Suprapubic skin (tissue), 4 donors: ENCODE results near the gene DNAH12. TPM values are rescaled to one million over a fixed set of nuclear protein-coding genes. Genes with fewer than 3 reads are reported as not detected.
A peak's percentile ranks its signal among the peaks of the same experiment; 100 is the strongest.

Source experiments
- DNase-seq, 2 donors: peaks; one replicate each; pipeline ENCODE4 v3.0.0-alpha.2; 2019; ENCODE audit warnings: low spot score in 2 of 2
- H3K27ac ChIP-seq: fragments of 200-600 bp; sonication (generic); one replicate; pipeline ENCODE4 v1.5.1; 2019
- H3K27me3 ChIP-seq: fragments of 200-600 bp; sonication (generic); one replicate; pipeline ENCODE4 v1.5.1; 2019
- H3K36me3 ChIP-seq: fragments of 200-600 bp; sonication (generic); one replicate; pipeline ENCODE4 v1.5.1; 2019
- H3K4me1 ChIP-seq: fragments of 200-600 bp; sonication (generic); one replicate; pipeline ENCODE4 v1.5.1; 2019
- H3K4me3 ChIP-seq: fragments of 200-600 bp; sonication (generic); one replicate; pipeline ENCODE4 v1.5.1; 2019; ENCODE audit warnings: mild to moderate bottlenecking
- H3K9me3 ChIP-seq: fragments of 200-600 bp; sonication (generic); one replicate; pipeline ENCODE4 v1.5.1; 2019
- EP300 ChIP-seq: sonication (generic); formaldehyde crosslinking; IDR thresholded peaks from one replicate; pipeline ENCODE4 v1.6.1; 2017; ENCODE audit warnings: antibody characterized with exemption
- POLR2A ChIP-seq, 2 donors: fragments of 450-650 bp; IDR thresholded peaks; one replicate each; pipeline ENCODE4 v1.6.1; 2017; ENCODE audit warnings: antibody characterized with exemption in 2 of 2, mild to moderate bottlenecking in 2 of 2, moderate library complexity in 2 of 2
- POLR2AphosphoS5 ChIP-seq, 3 donors: sonication (generic); formaldehyde crosslinking; IDR thresholded peaks; one replicate each; pipeline ENCODE4 v1.6.1; 2017; ENCODE audit warnings: antibody characterized with exemption in 3 of 3
- WGBS: methylation state at CpG from one replicate; pipeline ENCODE4 v1.1.5; 2018; 5-methylcytosine and 5-hydroxymethylcytosine counted together
- total RNA-seq, 4 donors: library from RNA; depleted of rRNA; stranded (reverse); fragments of >200 nt; gene quantifications; one replicate each; pipeline ENCODE4 v1.1.0, GENCODE V29; 2016
- TF ChIP-seq, protein P1 (sequence below), 2 donors: fragments of 200-600 bp in 1 of 2; fragments of 450-650 bp in 1 of 2; sonication (generic) in 1 of 2; IDR thresholded peaks; one replicate each; pipeline ENCODE4 v1.5.1; 2016 to 2019; ENCODE audit warnings: antibody characterized with exemption in 2 of 2, mild to moderate bottlenecking in 1 of 2, moderate library complexity in 1 of 2

The DNAH12 gene
- total RNA-seq, 4 donors from 2014 or later: 0.73 TPM; not detected in 3

DNA sequence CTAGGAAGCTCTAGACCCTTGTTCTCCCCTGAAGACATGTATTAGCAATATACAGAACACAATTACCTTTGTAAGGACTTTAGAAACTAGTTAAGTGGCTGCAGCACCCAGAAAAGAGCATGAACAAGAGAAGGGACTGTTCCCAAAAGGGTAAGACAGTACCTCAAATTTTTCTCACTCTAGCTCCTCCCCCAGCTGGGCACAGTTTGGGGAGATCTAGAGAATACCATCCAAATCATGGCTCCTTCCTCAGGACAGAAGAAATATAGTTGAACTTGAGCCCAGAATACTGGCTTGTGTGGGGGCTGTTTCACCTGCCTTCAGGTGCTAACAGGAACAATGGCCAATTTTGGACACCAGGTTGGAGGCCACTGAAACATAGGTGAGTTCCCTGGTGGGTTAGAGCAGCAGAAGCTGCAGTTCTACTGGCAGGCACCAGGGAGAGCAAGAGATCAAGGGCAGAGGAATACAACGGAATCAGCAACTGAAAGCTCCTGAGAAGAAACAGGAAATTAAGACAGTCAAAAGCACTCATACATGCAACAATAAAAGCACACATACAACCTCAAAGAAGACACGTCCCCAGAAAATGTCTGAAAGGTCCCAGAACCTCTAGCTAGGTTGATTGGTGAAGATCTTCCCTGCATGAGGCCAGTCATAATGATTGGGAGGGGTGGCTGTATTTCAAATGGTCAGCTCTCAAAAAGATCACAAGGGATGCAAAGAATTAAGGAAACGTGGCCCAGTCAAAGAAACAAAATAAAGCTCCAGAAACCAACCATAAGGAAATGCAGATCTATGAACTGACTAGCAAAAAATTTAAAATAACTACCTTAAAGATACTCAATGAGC is 146.7 kb downstream of the DNAH12 start:
- Histone ChIP-seq H3K36me3 (no peaks in the 10 kb centered on the region), H3K4me3 (peak overlapping the region; percentile 7), H3K27me3 (no peaks in the 10 kb centered on the region), H3K9me3 (no peaks in the 10 kb centered on the region), H3K27ac (no peak overlapping the region), H3K4me1 (no peaks in the 10 kb centered on the region)
- DNase-seq: no peak
- WGBS: 11% methylated on average over 3 of the region's 3 CpGs
- TF ChIP-seq, protein P1, sequence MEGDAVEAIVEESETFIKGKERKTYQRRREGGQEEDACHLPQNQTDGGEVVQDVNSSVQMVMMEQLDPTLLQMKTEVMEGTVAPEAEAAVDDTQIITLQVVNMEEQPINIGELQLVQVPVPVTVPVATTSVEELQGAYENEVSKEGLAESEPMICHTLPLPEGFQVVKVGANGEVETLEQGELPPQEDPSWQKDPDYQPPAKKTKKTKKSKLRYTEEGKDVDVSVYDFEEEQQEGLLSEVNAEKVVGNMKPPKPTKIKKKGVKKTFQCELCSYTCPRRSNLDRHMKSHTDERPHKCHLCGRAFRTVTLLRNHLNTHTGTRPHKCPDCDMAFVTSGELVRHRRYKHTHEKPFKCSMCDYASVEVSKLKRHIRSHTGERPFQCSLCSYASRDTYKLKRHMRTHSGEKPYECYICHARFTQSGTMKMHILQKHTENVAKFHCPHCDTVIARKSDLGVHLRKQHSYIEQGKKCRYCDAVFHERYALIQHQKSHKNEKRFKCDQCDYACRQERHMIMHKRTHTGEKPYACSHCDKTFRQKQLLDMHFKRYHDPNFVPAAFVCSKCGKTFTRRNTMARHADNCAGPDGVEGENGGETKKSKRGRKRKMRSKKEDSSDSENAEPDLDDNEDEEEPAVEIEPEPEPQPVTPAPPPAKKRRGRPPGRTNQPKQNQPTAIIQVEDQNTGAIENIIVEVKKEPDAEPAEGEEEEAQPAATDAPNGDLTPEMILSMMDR (IDR thresholded peaks at IDR 0.05): peak; percentile 47 to 85
- TF ChIP-seq EP300: no peak

DNA sequence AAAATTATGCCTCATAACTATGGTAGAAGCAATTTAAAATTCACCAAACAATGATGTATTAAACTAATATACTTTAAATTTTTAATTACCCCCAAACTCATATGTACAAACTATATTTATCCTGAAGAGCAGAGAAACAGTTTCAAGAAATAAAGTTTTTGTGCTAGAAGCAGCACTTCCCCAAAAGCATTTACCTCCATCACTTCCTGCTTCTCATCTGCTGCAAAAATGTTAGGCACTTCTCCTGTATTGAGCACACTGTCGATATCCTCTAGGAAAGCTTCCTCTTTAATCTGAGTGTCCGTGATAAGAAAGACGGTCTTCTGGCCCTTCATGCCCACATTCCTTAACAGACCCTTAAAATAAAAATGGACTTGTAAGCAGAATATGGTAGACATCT is 150.2 kb downstream of the DNAH12 start:
- H3K9me3 ChIP-seq: no peaks in the 10 kb centered on the region
- WGBS: 56% methylated on average over 3 of the region's 3 CpGs
- H3K27ac ChIP-seq: no peak overlapping the region
- TF ChIP-seq POLR2A (IDR thresholded peaks at IDR 0.05) (no peak), POLR2AphosphoS5 (IDR thresholded peaks at IDR 0.05) (no peak), EP300 (no peak)
- TF ChIP-seq, protein P1 (IDR thresholded peaks at IDR 0.05): no peak
- H3K36me3 ChIP-seq: no peaks in the 10 kb centered on the region
- no peaks in the 10 kb centered on the region for H3K4me1 ChIP-seq
- no peak for DNase-seq
- H3K4me3 ChIP-seq: no peak overlapping the region
- no peaks in the 10 kb centered on the region for H3K27me3 ChIP-seq

DNA sequence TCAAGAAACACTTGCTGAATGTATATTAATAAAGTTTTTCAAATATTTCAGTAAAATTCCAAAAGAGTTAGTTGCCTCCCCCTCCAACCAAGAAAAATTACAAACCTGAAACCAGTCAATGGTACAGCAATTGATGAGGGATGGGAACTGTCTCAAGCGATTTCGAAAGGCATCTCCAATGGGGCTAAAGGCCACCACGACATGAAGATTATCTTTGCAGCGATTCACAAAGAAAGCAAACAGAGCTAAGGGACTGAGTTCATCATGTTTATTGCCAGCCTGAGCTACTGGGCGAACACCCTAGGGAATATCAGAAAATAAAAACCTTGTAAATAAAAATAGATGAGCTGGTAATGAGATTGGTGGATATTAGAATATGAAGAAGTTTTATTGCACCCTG is 152.4 kb downstream of the DNAH12 start:
- WGBS: 88% methylated on average over 5 of the region's 5 CpGs
- TF ChIP-seq POLR2AphosphoS5 (IDR thresholded peaks at IDR 0.05) (no peak), EP300 (no peak), POLR2A (IDR thresholded peaks at IDR 0.05) (no peak)
- TF ChIP-seq, protein P1 (IDR thresholded peaks at IDR 0.05): no peak
- no peaks in the 10 kb centered on the region for H3K36me3 ChIP-seq

DNA sequence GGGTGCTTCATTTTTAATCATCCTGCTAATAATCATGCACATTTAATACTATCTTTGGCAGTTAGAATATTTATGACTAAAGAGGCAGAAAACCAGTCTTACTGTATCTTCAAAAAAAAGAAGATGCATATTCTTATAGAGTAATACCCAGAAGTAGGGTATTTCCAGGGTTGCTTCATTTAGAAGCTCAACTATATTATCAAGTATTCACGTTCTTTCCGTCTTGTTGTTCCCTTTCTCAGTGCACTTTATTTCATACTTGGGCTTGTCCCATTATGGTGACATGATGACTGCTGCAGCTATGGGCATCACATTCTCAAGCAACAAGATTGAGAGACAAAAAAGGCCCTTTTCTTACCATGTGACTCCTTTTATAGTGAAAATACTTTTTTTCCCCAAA is 154.9 kb downstream of the DNAH12 start:
- no peak for DNase-seq
- Histone ChIP-seq H3K4me3 (no peak overlapping the region), H3K4me1 (no peaks in the 10 kb centered on the region), H3K27ac (no peak overlapping the region), H3K36me3 (no peaks in the 10 kb centered on the region), H3K9me3 (no peaks in the 10 kb centered on the region), H3K27me3 (no peaks in the 10 kb centered on the region)
- 38% methylated on average over 2 of the region's 2 CpGs for WGBS
- TF ChIP-seq, protein P1 (IDR thresholded peaks at IDR 0.05): no peak
- no peak for TF ChIP-seq EP300
- no peak for TF ChIP-seq POLR2A (IDR thresholded peaks at IDR 0.05)
- no peak for TF ChIP-seq POLR2AphosphoS5 (IDR thresholded peaks at IDR 0.05)

More for the DNA sequence above, 152.4 kb downstream of the DNAH12 start:
- Histone ChIP-seq H3K4me3 (no peak overlapping the region), H3K27me3 (no peaks in the 10 kb centered on the region), H3K4me1 (no peaks in the 10 kb centered on the region), H3K9me3 (no peaks in the 10 kb centered on the region), H3K27ac (no peak overlapping the region)
- DNase-seq: no peak

DNA sequence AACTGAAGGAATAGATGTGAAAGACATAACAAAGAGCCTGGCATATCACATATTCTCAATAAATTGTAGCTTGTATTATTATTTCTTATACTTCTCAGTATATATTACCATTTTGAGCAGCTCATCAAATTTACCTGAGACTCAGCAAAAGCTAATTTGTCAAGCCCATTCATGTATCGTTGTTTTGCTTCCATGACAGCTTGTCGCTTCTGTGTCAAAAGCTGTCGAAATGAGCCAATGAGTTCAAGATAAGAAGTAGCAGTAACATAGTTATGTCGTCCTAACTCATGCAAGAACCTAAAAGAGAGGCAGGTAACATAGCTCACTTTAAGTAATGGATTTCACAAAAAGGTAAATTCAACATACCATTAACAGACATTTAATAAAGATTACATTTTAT is 157.8 kb downstream of the DNAH12 start:
- Histone ChIP-seq H3K9me3 (no peaks in the 10 kb centered on the region), H3K36me3 (no peaks in the 10 kb centered on the region), H3K4me1 (no peaks in the 10 kb centered on the region), H3K27me3 (no peaks in the 10 kb centered on the region), H3K4me3 (no peak overlapping the region), H3K27ac (no peak overlapping the region)
- WGBS: 68% methylated on average over 4 of the region's 4 CpGs
- DNase-seq: no peak
- TF ChIP-seq, protein P1 (IDR thresholded peaks at IDR 0.05): no peak
- TF ChIP-seq EP300 (no peak), POLR2AphosphoS5 (IDR thresholded peaks at IDR 0.05) (no peak), POLR2A (IDR thresholded peaks at IDR 0.05) (no peak)
